ENCODE data around the gene DYSF. TPM values are rescaled to one million over a fixed set of nuclear protein-coding genes. Genes with fewer than 3 reads are reported as not detected.

DYSF gene
- total RNA-seq, 1 donor from 2014 or later = 42.8 TPM

DNA sequence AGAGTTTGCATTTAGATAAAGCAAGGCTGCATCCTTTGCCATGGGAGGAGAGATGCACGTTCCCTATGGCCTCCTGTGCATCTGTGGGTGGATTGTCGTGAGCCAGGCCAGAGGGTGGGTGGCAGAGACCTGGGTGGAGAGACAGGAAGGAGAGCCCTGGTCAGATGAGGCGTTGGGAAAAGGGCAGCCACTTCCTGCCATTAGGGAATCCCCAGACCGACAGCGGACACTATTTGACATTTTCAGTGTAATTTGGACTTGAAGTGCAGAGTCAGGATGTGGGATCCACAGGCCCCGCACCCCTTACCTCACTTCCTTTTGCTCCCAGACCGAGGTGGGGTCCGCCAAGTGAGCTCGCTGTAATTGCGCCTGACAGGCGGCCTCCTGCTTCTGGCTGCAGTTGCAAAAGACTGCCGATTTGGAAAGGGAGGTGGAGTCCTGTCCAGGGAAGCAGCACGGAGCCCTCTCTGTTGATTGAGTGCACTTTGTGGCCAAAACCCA, 150.0 kb downstream of the DYSF start:
- TF ChIP-seq, protein P1, sequence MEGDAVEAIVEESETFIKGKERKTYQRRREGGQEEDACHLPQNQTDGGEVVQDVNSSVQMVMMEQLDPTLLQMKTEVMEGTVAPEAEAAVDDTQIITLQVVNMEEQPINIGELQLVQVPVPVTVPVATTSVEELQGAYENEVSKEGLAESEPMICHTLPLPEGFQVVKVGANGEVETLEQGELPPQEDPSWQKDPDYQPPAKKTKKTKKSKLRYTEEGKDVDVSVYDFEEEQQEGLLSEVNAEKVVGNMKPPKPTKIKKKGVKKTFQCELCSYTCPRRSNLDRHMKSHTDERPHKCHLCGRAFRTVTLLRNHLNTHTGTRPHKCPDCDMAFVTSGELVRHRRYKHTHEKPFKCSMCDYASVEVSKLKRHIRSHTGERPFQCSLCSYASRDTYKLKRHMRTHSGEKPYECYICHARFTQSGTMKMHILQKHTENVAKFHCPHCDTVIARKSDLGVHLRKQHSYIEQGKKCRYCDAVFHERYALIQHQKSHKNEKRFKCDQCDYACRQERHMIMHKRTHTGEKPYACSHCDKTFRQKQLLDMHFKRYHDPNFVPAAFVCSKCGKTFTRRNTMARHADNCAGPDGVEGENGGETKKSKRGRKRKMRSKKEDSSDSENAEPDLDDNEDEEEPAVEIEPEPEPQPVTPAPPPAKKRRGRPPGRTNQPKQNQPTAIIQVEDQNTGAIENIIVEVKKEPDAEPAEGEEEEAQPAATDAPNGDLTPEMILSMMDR (IDR thresholded peaks at IDR 0.05; ENCODE audit: insufficient read depth, low read length, poor library complexity, severe bottlenecking) = no peak
- peaks cover 2% of the 10 kb centered on the region for H3K27me3 ChIP-seq (ENCODE audit: control insufficient read depth, insufficient read depth, low read length)
- H3K4me3 ChIP-seq (ENCODE audit: low read depth, low read length) = no peak overlapping the region
- H3K36me3 ChIP-seq (ENCODE audit: control insufficient read depth, insufficient read depth, low read length) = no peaks in the 10 kb centered on the region
- no peak for DNase-seq (ENCODE audit: low read depth)

DNA sequence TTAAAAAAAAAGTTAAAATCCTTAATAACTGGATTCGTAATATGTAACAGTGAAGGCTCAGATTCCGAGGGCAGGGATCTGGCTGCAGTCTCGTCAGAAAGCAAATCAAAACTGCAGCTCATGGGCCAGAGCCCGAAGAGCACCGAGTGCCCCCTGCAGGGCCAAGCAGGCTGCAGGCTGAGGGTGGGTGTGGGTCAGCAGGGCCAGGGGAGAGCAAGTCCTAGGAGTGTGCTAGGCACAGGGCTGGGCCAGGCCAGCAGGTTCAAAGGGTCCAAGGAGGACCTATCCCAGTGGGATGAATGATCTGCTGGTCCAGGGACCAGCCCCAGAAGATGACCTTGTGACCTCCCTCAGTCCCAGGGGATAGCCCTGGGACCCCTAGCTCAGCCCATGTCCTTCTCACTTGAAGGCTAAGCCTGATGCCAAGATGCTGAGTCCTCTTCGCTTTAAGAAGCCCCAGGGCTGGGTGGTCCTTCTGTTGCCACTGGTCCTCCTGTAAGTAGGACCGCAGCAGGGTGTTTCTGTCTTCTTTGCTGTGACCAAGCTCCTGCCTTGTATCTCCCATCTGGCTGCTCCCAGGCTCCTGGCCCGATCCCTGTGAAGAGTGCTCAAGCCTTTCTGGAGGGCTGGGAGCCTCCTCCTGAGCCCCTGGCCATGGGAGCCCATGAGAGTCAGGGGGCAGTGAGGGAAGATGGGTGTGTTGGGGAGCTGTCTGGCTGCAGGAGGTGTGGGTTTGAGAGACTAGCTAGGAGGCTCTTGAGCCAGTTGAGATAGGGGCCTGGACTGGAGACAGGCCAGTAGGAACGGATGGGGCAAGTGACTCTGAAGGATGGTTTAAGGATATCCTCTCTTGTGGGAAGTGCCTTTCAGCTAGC, 150.7 kb downstream of the DYSF start:
- no peak for DNase-seq (ENCODE audit: low read depth)
- TF ChIP-seq, protein P1 (IDR thresholded peaks at IDR 0.05; ENCODE audit: insufficient read depth, low read length, poor library complexity, severe bottlenecking) = no peak
- H3K27me3 ChIP-seq (ENCODE audit: control insufficient read depth, insufficient read depth, low read length) = peaks cover 2% of the 10 kb centered on the region
- no peak overlapping the region for H3K4me3 ChIP-seq (ENCODE audit: low read depth, low read length)
- no peaks in the 10 kb centered on the region for H3K36me3 ChIP-seq (ENCODE audit: control insufficient read depth, insufficient read depth, low read length)

DNA sequence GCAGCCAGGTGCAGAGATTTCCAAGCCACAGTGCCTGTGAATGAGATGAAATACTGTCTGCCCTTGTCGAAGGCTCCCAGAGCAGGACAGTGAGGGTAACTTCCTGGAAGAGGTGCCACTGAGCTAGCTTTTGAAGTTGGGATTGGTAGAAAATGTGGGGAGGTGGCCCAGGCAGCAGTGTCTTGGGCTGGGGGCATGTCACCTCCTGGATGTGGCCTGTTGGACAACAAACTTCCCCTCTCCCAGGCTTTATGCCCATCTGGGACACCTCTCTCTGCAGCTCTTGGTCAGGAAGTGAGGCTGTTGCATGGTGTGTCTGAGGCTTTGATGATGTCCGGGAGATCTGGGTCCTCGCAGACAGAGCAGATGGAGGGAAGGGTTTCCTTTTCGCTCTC, 151.4 kb downstream of the DYSF start:
- Histone ChIP-seq H3K4me3 (ENCODE audit: low read depth, low read length) (no peak overlapping the region), H3K27me3 (ENCODE audit: control insufficient read depth, insufficient read depth, low read length) (peaks cover 2% of the 10 kb centered on the region), H3K36me3 (ENCODE audit: control insufficient read depth, insufficient read depth, low read length) (no peaks in the 10 kb centered on the region)
- TF ChIP-seq, protein P1 (IDR thresholded peaks at IDR 0.05; ENCODE audit: insufficient read depth, low read length, poor library complexity, severe bottlenecking) = no peak
- no peak for DNase-seq (ENCODE audit: low read depth)

DNA sequence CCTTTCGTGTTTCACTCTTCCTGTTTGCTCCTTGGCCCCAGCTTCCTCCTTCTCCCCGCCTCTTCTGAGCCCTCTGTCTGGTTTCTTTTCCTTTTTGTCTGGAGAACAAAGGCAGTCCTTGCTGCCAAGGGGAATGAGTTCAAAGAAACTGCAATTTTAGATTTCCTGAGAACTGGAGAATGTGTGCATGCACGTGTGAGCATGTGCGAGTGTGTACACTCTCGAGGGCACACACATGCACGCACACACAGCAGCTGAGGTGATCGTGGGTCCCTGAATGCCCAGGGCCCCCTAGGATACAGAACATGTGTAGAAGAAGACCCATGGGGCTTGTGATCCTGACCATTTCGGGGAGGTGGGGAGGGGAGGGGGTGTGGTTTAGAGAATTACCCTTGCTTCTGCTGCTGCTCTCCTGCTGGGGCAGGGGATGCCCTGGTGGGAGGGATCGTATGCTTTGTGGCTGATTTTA, 151.8 kb downstream of the DYSF start:
- no peaks in the 10 kb centered on the region for H3K36me3 ChIP-seq (ENCODE audit: control insufficient read depth, insufficient read depth, low read length)
- peaks cover 2% of the 10 kb centered on the region for H3K27me3 ChIP-seq (ENCODE audit: control insufficient read depth, insufficient read depth, low read length)
- TF ChIP-seq, protein P1 (IDR thresholded peaks at IDR 0.05; ENCODE audit: insufficient read depth, low read length, poor library complexity, severe bottlenecking) = no peak
- no peak for DNase-seq (ENCODE audit: low read depth)
- no peak overlapping the region for H3K4me3 ChIP-seq (ENCODE audit: low read depth, low read length)

DNA sequence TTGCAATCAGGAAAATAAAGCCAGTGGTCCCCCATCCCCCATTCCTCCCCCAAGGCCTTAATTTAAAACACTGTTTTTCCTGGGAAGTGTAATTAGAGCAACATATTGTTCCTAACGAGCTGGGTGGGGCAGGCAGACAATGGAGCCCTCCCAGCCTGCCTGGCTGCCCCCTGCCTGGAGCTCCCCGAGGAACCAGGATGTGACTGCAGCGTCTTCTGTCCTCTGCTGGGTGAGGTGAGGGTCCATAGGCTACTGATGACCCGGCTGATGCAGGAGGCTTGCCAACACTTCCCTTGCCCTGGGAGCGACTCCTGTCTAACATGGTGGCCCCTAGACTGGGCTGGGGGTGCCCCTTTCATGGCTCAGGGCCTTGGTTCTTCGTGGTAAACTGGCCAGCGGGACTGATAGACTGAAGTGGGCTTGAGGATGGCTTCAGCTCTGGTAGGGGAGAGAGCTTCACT, 152.4 kb downstream of the DYSF start:
- Histone ChIP-seq H3K27me3 (ENCODE audit: control insufficient read depth, insufficient read depth, low read length) (no peaks in the 10 kb centered on the region), H3K4me3 (ENCODE audit: low read depth, low read length) (no peak overlapping the region), H3K36me3 (ENCODE audit: control insufficient read depth, insufficient read depth, low read length) (no peaks in the 10 kb centered on the region)
- TF ChIP-seq, protein P1 (IDR thresholded peaks at IDR 0.05; ENCODE audit: insufficient read depth, low read length, poor library complexity, severe bottlenecking) = no peak
- DNase-seq (ENCODE audit: low read depth) = no peak
